T-helper 1 cell (primary cell): Measurements from ENCODE around the gene TMEM269.

Experiments used
- DNase-seq, 5 donors: peaks; one replicate each; pipeline ENCODE4 v3.0.0-alpha.2; 2012 to 2020
- total RNA-seq, 4 donors: gene quantifications; one replicate each; lab custom pipeline; 2026; lab: John Stamatoyannopoulos, UW

The TMEM269 gene, protein sequence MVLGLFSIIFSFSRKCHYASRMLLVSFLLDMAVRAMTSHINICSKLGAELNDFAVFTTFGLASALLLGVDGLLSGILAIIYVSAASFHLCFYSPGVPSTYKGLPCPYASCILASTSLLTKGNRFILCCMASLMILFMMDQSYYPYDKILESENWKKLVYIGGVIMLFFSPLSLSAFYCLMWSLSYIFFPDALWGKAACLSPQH
- 0.27 to 1.7 (median 0.45) reads per million in 4 donors for total RNA-seq

DNA sequence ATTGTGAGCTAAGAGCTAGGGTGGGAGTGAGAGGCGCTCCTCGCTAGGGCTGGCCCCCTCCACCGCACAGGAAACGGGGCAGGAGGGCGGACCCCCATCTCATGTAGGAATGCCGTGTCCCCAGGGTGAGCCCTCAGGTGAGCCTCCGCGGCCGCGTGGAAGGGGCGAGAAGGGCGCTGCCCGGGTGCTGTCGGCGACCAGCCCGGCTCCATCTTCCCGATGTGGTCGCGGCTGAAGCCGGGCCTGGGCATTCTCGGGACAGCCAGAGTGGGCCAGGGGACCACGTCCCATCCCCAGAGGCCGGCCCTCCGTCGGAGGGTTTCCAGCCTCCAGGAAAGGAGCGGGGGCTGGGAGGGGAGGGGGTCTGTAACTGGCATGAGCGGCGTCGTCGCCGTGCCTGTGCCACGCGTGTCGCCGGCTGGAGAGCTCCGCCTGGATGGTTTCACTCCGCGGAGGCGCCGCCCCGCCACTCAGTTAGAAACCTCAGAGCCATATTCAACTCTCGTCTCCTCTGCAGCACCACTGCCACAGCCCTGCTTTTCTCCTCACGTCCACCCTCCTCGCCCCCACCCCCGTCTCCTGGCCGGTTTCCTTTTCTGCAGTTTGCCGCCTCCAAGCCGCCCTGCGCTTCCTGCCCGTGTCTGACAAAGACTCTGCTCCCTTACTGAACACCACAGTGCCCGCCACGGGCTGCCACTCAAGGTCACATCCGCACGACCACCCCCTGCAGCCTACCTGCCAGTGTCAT is at the start of gene TMEM269:
TSS of gene TMEM269 (plus strand) at position 46 of the 748 bp plus-strand sequence. CDS start 4,903 bp downstream, outside the sequence.
- DNase-seq: peak; percentile 12 to 59 (median 22)

DNA sequence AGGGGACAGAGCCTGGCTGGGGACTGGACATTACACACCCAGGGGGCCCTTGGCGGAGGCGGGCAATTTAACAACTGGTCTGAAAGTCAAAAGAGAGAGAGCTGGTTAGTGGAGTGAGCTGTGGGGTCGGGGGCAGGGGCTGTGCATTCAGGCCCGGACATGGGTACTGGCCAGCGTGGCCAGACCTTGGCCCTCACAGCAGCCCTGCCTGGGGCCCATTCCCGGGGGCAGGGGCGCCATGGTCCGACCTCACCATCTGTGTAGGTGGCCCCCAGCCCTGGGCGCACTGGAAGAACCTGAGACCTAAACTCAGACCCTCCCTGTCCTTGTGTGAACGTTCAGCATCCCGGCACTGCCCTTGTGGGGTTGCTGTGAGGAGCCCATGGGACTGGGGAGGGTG is 49.7 kb upstream of the TMEM269 start:
- no peak for DNase-seq

DNA sequence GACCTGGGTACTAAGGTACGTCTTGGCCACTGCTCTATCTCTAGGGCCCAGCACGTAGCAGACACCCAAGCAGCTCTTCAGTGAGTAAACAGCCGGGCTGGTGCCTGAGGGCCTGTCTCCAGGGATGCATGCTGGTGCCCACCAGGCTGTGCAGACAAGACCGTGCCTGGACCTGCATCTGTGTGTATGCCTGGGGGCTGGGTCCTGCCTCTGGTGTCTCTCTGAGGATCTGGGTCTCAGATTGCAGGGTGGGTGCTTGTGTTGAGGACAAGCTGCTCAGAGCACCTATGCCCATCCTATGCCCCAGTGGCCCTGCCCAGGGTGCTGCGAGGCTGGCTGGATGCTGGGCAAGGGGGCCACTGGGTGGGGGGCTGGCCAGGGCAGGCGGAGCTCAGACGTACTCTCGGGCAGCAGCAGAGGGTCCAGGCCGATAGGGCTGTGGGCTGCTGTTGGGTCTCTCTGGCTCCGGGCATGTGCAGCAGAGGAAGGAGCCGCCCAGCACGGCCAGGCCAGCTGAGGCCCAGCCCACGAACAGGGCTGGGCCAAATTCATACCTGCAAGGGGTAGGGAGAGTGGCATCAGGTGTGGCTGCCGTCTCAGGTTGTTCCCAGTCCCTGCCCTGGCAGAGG is 49.2 kb upstream of the TMEM269 start:
- DNase-seq: no peak

DNA sequence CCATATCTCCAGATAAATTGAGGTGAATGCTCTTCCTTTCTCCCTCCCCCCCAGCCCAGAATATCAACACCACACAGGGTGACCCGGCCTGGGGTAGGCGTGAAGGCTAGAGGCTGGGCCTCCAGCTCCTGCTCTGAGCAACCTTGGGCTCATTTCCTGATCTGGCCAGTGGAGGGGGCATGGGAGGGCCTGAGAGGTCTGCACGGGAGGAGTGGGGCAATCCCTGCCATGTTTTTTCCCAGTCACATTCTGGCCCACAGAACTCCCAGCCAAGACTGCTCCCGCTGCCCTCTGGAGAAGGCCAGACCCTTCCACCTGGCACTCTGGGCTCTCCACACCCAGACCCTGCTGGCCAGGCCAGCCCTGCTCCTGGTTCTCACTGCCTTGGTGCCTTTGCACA is 48.6 kb upstream of the TMEM269 start:
- DNase-seq: no peak

DNA sequence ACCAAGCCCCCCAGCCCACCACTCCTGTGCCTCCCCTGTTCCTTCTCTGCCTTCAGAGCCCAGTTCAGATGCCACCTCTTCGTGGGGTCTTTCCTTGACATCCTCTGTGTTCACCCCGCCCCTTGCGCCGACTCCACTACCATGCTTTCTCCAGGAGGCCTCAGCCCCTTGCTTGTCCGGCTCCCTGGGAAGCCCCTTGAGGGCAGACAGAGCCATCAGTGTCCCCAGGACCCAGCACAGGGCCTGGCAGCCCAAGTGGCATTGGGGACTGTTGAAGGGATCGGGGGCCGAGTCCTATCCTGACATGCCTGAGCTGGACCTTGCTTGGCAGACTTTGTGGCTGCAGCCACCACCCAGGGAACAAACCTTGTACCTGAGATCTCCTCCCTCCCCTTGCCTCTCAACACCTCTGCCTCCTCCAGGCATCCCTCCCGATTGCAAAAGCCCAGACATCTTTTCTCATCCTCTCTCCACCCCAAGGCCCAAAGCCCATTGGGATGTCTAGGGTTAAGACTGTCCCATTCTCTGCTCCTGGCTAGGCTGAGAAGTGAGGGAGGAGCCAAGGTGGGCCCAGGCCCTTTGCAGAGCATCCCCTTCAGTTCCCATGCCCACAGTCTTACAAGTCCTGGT is 48.1 kb upstream of the TMEM269 start:
- no peak for DNase-seq

DNA sequence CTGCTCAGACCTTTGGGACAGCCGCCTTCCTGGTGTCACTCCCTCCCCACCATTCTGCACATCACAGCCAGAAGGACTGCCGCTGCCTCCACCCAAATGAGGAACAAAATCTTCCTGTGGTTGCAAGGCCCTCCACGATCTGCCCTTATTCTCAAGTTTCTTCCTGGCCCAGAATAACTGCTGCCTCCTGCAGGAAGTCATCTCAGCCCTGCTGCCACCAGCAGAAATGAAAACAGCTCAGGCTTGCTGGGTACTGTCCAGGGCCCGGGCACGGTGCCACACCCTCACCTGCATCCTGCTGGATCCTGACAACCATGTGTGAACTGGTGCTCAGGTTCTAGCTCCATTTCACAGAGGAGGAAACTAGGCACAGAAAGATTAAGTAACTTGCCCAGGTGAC is 47.5 kb upstream of the TMEM269 start:
- DNase-seq: no peak

DNA sequence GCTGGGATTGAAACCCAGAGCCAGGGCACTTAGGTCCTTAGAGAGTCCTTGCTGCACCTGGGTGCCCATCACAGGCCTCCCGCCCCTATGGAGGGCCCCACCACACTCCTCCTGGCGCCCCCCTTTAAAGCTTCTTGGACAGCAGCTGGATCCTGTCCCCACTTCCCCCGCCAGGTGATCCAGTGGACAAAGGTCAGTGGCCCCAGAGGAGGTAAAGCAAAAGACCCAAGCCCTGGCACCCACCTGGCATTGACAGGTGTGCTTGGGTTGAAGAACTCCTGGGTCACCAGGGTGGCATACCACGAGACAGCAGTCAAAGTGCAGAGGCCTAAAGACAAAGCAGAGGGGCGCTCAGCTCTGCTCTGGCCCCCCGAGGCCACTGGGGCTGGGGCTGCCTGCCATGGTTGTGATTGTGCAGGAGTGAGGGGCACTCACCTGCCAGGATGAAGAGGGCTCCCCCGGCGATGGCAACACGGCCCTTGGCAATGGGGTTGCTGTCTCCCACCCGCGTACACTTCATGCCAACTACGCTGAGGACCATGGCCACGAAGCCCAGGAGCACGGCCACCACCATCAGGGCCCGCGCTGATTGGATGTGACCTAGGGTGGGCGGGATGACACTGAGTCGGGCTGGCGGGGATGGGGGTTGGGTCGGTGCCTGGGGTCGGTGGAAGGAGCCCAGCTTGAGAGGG is 46.7 kb upstream of the TMEM269 start:
- no peak for DNase-seq

DNA sequence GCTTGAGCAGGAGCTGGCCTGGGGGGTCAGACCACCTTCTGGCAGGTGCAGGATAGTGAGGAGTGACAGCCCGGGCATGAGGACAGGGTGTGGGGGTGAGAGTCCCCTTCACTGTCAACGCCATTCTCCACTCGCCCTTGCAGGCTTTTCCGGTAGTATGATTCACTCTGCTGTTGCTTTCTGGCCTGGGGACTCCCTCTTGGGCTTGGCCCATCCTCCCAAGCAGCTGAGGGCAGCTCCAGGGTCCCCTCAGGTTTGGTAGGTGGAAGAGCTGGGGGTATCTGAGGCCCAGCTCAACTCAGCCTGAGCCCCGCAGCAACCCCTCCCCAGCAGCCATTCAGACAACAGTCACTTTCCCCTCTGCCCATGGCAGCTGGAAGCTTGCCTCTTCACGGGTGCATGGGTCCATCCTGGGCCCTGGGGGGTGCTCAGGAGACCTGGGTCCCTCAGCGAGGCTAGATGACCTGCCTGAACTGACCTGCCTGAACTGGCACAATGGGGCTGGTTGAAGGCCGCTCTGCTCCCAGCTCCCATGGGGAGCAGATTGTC is 46.0 kb upstream of the TMEM269 start:
- DNase-seq: no peak

DNA sequence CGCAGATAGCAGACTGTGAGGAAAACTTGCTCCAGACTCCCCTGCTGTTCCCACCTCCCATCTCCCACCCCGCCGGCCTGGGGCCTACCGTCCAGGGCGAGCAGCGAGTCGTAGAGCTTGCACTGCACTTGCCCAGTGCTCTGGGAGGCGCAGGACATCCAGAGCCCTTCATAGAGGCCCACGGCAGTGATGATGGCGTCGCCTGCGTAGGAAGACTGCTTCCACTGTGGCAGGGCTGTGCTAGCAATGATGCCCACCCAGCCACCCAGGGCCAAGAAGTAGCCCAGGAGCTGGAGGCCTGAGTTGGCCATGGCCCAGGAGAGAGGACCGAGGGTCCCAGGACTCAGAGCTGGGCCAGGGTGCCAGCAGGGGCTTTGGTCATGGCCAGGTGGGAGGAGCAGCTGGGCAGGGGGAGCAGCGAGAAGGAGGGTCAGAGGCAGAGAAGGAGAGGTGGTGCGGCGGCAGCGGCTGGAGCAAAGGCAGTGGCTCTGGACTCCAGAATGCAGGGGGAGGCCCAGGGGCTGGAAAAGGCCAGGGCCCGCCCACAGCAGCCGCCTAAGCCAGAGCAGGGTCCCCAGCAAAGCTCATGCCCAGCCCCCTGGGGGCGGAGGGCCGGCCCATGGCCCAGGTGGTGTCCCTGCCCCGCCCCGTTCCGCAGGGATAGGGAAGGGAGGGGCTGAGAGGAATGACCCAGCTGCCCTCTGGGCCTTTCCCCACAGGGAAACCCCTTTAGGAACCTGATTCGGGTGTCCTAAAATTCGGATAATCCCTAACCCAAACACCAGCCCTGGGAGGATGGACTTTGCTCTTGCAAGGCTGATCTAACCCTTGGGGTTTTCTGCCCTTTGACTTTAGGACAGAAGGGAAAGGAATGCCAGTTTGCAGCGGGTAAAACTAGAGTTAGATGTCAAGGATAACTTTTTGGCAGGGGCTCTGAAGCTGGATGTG is 44.8 kb upstream of the TMEM269 start, which contains the start of gene CLDN19:
TSS of gene CLDN19 (minus strand) at position 484 of the 948 bp plus-strand sequence. CDS start at position 311, 173 bp downstream.
- no peak for DNase-seq

DNA sequence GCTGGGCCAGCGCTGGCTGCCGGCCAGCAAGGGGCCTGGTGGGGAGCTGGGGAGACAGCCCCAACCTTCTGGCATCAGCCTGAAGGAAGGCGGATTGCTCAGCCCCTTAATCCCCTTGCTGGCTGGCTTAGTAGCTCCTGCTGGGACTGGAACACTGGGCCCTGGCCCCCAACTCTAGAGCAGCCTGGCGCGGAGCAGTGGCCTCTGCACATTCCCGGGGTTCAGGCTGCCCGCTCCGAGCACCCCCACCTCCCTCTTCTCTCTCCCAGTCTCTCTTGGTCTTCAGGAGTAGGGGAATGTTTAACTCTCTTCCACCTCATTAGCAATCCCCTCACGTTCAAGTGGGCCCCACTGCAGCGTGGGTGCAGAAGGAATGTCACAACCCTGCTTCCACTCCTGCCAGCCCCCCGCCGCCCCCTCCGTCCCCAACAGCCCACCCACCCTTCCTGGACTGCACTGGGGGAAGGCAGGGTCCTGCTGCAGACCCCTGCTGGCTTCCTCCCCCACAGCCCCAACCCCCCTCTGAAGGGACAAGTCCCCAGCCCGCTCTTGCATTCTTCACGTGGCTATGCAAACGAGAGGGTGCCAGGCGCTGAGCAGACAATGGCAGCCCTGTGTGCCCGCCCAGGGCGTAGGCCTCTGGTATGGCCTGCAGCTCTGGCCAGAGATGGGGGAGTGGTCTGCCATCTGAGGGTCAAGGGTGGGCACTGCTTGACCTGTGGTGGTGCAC is 43.8 kb upstream of the TMEM269 start:
- DNase-seq: no peak

DNA sequence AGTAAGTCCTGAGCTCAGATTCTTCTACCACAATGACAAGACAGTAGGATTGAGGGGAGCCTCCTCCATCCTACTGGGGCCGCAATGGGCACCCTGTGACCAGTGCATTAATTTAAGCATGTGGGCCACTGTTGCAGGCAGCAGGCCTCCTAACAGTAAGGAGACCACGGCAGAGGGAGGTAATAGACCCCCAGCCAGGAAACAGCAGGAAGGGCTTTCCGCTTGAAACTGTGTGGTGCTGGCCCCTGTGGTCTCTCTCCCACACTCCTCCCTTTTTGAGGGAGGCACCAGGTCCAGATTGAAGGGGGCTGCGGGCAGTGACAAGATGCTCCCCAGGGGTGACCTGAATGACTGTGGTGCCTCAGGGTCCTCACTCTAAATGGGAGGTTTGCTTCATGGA is 43.1 kb upstream of the TMEM269 start:
- DNase-seq: no peak

DNA sequence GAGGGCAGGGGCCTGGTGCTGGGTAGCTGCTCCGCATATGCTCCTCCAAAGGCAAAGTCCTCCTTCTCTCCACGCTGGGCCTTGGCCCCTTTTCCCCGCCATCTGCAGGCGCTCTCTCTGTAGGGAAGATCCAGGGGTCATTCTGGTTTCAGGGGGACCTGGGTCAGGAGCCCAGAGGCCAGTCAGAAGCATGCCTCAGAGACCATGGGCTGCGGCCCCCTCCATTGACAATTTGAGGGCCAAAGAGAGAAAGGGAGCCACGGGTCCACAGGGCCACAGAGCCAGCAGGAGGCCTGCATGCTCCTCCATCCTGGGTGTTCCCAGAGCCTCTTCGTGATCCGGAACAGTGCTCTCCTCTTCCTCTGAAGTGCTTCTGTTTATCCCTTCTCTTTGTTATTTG is 42.6 kb upstream of the TMEM269 start:
- no peak for DNase-seq

DNA sequence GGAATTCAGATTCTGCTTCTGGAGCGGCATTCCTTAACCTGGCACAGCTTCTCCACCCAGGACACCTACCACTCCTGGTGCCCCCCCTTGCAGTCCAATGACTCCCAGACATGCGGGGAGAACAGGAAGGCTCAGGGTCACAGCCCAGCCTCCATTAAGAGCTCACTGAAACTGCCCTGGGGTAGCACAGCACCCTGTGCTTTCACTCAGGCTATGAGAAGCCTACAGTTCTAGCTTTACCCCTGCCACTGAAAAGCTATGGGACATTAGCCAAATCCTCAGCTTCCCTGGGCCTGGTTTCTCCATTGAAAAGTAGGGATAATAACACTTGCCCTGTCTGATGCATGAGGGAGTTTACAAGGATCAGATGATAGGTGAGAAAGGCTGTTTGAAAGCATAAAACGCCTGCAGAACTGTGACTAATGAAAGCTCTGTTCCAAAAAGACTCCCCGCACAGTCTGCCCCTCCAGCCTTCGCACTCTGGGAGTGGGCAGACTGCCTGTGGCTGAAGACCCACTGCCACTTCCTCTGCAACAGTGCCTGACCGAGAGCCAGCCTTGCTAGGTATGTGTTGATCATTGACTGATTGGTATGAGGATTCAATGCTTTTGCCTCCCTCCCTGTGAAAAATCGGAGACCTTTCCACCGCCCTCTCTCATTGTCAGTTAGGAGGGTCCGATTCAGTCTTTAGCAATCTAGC is 42.0 kb upstream of the TMEM269 start:
- DNase-seq: no peak

DNA sequence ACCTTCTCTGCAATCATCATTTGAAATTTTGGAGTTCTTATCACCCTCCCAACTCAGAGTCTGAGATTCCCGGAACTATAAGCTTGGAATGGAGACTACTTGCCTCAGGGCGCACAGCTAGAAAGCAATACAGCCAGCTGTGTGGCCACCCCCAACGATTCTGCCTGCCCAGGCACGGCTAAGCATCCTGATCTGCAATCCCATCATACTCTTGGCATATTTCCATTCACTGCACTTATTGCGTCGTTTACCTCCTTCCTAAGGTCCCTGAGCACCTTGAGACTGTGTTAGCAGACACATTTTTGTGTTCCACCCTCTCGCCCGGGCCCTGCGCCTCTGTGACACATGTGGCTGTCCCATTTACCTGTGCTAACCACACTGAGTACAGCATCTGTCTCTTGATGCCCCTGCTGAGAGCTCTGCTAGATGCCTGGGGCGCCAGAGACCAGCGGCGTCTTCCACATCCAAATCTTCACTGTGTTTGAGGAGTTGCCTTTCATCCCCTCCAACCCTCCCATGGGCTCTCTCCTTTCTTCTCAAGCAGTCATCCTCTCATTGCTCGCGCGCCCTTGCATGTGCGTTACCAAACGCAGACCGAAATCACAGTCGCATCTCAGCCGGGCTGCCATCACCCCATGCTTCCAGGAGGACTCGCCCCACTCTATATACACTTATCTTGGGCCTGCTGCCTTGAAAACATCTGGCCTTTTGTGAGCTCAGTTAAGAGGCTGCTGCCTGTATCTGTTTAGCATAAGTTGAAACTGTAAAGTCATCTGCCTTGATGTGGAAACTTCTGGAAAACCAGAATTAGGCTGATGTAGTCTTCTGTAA is 41.3 kb upstream of the TMEM269 start:
- DNase-seq: no peak

DNA sequence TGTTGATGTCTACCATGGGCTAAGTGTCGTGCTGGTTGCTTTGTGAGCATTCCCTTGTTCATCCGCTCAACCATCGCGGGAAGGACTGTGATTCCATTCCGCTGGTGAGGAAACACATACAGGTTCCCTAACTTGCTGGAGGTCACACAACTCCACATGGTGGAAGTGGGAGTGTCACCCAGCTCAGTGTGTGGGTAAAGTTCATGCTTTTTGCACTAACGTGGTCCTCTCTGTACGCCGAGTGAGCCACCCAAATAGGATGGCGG is 40.7 kb upstream of the TMEM269 start:
- no peak for DNase-seq

DNA sequence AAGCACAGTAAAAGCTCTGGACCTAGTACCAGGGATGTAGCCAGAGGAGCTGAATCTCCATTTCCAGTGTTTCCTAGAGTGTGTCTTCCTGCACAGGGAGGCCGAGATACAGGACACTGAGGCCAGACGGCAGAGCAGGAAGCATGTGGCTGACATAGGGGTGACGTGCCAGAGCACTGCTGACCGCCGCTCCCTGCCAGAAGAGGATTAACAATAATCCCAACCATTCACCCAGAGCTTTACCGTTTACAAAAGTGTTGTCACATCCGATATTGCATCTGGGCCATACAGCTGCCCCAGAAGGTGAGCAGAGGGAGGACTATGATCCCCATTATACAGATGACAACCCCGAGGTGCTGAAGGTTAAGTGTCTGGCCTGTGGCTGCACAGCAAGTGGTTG is 38.9 kb upstream of the TMEM269 start:
- DNase-seq: no peak

DNA sequence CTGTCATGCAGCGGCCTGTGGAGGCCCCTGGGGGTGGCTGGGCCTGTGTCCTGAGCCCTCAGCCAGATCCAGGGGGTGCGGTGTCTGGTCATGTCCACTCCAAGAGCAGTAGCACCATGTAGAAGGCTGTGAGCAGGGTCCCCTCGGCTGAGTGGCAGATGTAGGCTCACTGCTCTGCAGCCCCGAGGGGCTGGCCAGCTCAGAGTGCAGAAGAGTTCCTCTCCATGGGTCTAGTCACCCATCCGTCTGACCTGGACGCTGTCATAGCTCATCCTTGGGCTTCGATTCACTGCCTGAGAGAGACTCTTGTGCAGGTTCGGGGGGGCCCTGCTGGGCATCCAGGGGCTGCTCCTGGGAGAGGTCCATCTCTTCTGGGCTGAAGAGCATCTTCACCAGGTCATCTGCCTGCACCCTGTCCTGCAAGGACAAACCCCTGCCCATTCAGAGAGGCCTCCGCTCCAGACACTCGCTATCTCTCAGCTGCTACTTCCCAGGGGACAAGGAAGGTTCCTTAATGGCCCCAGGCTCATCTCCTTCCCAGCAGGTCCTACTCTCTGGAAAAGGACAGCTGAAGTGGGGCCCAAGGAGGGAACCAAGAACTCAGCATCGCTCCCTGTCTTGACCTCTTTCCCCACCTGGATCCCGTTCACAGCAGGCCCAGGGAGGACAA is 38.2 kb upstream of the TMEM269 start:
- no peak for DNase-seq

DNA sequence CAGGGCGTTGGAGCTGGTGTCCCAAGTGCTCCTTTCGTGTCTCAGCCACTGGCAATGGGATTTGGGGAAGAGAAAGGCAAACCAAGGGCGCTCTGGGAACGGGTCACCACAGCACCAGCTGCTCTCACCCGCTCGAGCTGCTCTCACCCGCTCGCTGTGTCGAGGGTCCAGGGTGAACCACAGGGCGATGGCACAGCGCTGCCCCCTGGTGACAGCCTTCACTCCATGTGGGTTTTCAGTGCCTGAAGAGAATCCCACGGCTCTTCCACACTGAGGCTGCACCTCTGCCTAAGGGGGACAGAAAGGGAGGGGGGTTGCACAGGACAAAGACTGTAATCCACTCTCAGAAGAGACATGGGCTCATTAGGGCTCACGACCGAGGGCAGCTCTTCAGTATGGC is 37.7 kb upstream of the TMEM269 start:
- peak in 2 of 5 donors; percentile 25 to 37 for DNase-seq

DNA sequence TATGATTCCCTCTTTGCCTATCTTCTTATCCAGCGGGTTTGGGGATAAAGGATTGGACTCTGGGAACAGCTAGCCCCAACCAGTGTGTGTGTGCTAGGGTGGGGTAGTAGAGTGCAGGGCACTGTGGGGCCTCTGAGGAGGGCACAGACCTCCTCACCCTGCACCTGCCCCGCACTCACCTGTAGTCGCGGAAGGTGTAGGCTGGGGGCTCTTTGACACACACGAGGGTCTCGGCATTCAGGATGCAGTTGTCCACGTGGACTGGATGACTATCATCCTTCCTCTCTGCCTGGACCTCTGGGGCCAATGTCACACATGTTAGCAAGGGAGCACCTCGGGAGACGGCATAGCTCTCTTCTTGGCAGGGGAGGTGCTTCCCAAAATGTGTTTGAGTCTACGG is 36.8 kb upstream of the TMEM269 start:
- no peak for DNase-seq
